ENCODE data around the gene CRYBG1.

DNA sequence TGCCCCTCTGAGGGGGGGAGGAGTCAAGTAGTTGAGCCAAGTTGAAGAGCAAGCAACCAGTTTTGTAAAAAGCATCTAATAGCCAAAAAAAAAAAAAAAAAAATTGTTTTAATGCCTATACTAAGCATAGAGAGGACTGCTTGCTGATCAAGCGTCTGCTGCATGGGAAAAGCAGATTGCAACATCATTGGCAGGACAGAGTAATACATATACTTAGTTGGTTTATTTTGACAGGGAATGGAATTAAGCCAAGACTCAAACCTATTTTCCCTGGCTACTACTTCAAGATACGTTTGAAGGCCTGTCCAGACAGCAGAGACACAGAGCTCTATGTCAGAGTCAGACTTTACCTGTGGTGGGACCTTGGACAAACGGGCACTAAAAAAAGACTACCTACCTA, 148.3 kb downstream of the CRYBG1 start:
- TF ChIP-seq RAD21 (conservative IDR thresholded peaks at IDR 0.05) = no peak
- no peak for TF ChIP-seq EP300 (conservative IDR thresholded peaks at IDR 0.05; ENCODE audit: poor library complexity, severe bottlenecking)
- TF ChIP-seq, protein P1, sequence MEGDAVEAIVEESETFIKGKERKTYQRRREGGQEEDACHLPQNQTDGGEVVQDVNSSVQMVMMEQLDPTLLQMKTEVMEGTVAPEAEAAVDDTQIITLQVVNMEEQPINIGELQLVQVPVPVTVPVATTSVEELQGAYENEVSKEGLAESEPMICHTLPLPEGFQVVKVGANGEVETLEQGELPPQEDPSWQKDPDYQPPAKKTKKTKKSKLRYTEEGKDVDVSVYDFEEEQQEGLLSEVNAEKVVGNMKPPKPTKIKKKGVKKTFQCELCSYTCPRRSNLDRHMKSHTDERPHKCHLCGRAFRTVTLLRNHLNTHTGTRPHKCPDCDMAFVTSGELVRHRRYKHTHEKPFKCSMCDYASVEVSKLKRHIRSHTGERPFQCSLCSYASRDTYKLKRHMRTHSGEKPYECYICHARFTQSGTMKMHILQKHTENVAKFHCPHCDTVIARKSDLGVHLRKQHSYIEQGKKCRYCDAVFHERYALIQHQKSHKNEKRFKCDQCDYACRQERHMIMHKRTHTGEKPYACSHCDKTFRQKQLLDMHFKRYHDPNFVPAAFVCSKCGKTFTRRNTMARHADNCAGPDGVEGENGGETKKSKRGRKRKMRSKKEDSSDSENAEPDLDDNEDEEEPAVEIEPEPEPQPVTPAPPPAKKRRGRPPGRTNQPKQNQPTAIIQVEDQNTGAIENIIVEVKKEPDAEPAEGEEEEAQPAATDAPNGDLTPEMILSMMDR (IDR thresholded peaks at IDR 0.05; ENCODE audit: poor library complexity, severe bottlenecking) = no peak
- no peak for TF ChIP-seq POLR2AphosphoS5 (IDR thresholded peaks at IDR 0.05)
- TF ChIP-seq EZH2 (IDR thresholded peaks at IDR 0.05; ENCODE audit: borderline replicate concordance, insufficient read depth, low read length, poor library complexity, severe bottlenecking) = no peak
- TF ChIP-seq, protein P2, sequence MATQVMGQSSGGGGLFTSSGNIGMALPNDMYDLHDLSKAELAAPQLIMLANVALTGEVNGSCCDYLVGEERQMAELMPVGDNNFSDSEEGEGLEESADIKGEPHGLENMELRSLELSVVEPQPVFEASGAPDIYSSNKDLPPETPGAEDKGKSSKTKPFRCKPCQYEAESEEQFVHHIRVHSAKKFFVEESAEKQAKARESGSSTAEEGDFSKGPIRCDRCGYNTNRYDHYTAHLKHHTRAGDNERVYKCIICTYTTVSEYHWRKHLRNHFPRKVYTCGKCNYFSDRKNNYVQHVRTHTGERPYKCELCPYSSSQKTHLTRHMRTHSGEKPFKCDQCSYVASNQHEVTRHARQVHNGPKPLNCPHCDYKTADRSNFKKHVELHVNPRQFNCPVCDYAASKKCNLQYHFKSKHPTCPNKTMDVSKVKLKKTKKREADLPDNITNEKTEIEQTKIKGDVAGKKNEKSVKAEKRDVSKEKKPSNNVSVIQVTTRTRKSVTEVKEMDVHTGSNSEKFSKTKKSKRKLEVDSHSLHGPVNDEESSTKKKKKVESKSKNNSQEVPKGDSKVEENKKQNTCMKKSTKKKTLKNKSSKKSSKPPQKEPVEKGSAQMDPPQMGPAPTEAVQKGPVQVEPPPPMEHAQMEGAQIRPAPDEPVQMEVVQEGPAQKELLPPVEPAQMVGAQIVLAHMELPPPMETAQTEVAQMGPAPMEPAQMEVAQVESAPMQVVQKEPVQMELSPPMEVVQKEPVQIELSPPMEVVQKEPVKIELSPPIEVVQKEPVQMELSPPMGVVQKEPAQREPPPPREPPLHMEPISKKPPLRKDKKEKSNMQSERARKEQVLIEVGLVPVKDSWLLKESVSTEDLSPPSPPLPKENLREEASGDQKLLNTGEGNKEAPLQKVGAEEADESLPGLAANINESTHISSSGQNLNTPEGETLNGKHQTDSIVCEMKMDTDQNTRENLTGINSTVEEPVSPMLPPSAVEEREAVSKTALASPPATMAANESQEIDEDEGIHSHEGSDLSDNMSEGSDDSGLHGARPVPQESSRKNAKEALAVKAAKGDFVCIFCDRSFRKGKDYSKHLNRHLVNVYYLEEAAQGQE (IDR thresholded peaks at IDR 0.05; ENCODE audit: borderline replicate concordance) = no peak
- TF ChIP-seq SMC3 (conservative IDR thresholded peaks at IDR 0.05; ENCODE audit: poor library complexity) = no peak
